CD4-positive, alpha-beta T cell (primary cell): ENCODE data around the gene NPAS3. TPM values are rescaled to one million over a fixed set of nuclear protein-coding genes. Genes with fewer than 3 reads are reported as not detected.

ENCODE experiments used
- ATAC-seq: fragments of 200-7000 bp; cut with Tn5 transposase; one replicate; pipeline ENCODE4 v1.10.0; 2022; ENCODE audit warnings: mild to moderate bottlenecking; ENCODE audit not compliant: poor library complexity
- CTCF ChIA-PET: fragments of 350-600 bp; sonication (Branson Sonifier 250); formaldehyde crosslinking; loops from one replicate; lab custom pipeline; 2021; ENCODE audit warnings: antibody characterized with exemption, inconsistent platforms; lab: Charles Lee
- POLR2A ChIA-PET: fragments of 350-600 bp; sonication (Branson Sonifier 250); formaldehyde crosslinking; loops from one replicate; lab custom pipeline; 2021; ENCODE audit warnings: antibody characterized with exemption, inconsistent platforms; lab: Charles Lee
- DNase-seq, 14 experiments: peaks; one replicate each; pipeline ENCODE4 v3.0.0-alpha.2; 2013 to 2020; ENCODE audit warnings: mixed read lengths in 2 of 14
- H3K27ac ChIP-seq, 2 donors: one replicate each; pipeline versions ENCODE4 v1.5.1 to v1.7.0; 2013; ENCODE audit warnings: low read length in 2 of 2, low read depth in 1 of 2, mild to moderate bottlenecking in 1 of 2
- H3K27me3 ChIP-seq, 2 experiments: 1 replicate in 1 of 2; 2 replicates in 1 of 2; pipeline versions ENCODE4 v1.6.1 to v1.7.0; 2013; ENCODE audit warnings: low read length in 2 of 2, control low read depth in 1 of 2, mild to moderate bottlenecking in 1 of 2, moderate library complexity in 1 of 2; ENCODE audit not compliant: insufficient read depth in 2 of 2, control insufficient read depth in 1 of 2
- H3K36me3 ChIP-seq: one replicate; pipeline ENCODE4 v1.6.1; 2013; ENCODE audit warnings: low read length, control low read depth; ENCODE audit not compliant: insufficient read depth
- H3K4me1 ChIP-seq: one replicate; pipeline ENCODE4 v1.6.1; 2013; ENCODE audit warnings: low read length, control low read depth; ENCODE audit not compliant: insufficient read depth
- H3K4me3 ChIP-seq: one replicate; pipeline ENCODE4 v1.5.1; 2013; ENCODE audit warnings: mild to moderate bottlenecking, low read length, moderate library complexity
- H3K9me3 ChIP-seq, 2 experiments: 1 replicate in 1 of 2; 2 replicates in 1 of 2; pipeline versions ENCODE4 v1.6.1 to v1.7.0; 2013; ENCODE audit warnings: low read length in 2 of 2, mild to moderate bottlenecking in 2 of 2, control low read depth in 1 of 2, moderate library complexity in 1 of 2; ENCODE audit not compliant: control insufficient read depth in 1 of 2, insufficient read depth in 1 of 2
- H3K27ac Mint-ChIP-seq: one replicate; pipeline ENCODE4 v1.8.0; 2020; ENCODE audit warnings: mixed read lengths
- H3K27me3 Mint-ChIP-seq: one replicate; pipeline ENCODE4 v1.8.0; 2021; ENCODE audit warnings: mixed read lengths
- H3K36me3 Mint-ChIP-seq: one replicate; pipeline ENCODE4 v1.8.0; 2021; ENCODE audit warnings: low read depth, mixed read lengths
- H3K4me1 Mint-ChIP-seq: one replicate; pipeline ENCODE4 v1.8.0; 2021; ENCODE audit warnings: low read depth, mixed read lengths
- H3K4me3 Mint-ChIP-seq: one replicate; pipeline ENCODE4 v1.8.0; 2020; ENCODE audit warnings: mild to moderate bottlenecking, mixed read lengths
- H3K9me3 Mint-ChIP-seq: one replicate; pipeline ENCODE4 v1.8.0; 2020; ENCODE audit warnings: mixed read lengths
- CTCF ChIP-seq: fragments of 200-600 bp; IDR thresholded peaks from one replicate; pipeline ENCODE4 v1.8.0; 2022; ENCODE audit warnings: antibody characterized with exemption, mild to moderate bottlenecking
- intact Hi-C, 2 experiments: fragments of 100-400 bp; cut with DNase I in 1 of 2; cut with micrococcal nuclease in 1 of 2; formaldehyde crosslinking; loops; one replicate each; pipeline versions ENCODE4 v1.15.1 to v1.9.0; 2023 to 2025; cut with DNase I, micrococcal nuclease
- total RNA-seq, 174 experiments: library from RNA in 2 of 174; stranded (reverse) in 2 of 174; gene quantifications; one replicate each; pipeline ENCODE4 v1.2.3 and lab custom pipeline; 2021 to 2026

Gene NPAS3
- total RNA-seq, 2 experiments from 2014 or later, result not detected

DNA sequence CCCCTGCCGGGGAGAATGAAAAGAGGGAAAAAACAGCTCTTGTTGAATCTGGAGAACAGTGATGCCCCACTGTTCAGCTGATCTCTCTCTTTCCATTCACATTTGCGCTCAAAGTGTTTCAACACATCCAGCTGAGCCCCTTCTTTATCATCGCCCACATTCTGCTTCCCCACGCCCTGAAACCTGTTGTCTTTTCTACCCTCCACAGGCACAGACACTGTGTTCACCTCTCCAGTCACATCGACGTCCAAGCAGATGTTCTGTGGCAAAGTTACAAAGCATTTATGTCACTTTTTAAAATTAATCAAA, 673.5 kb downstream of the NPAS3 start:
- H3K27me3 ChIP-seq, result no peaks in the 10 kb centered on the region
- ChIA-PET CTCF (no interaction called here), POLR2A (no interaction called here)
- H3K4me3 Mint-ChIP-seq, result no peak overlapping the region
- H3K4me3 ChIP-seq, result no peak overlapping the region
- H3K36me3 Mint-ChIP-seq, result no peaks in the 10 kb centered on the region
- DNase-seq (no peak), ATAC-seq (no peak)
- no peak overlapping the region for H3K27ac Mint-ChIP-seq
- no peaks in the 10 kb centered on the region for H3K9me3 ChIP-seq
- H3K9me3 Mint-ChIP-seq, result no peaks in the 10 kb centered on the region
- H3K4me1 Mint-ChIP-seq, result no peaks in the 10 kb centered on the region
- H3K36me3 ChIP-seq, result no peaks in the 10 kb centered on the region
- no peaks in the 10 kb centered on the region for H3K27me3 Mint-ChIP-seq
- intact Hi-C loops, result no loop called here
- no peak overlapping the region for H3K27ac ChIP-seq
- H3K4me1 ChIP-seq, result no peaks in the 10 kb centered on the region
- TF ChIP-seq CTCF, result no peak

DNA sequence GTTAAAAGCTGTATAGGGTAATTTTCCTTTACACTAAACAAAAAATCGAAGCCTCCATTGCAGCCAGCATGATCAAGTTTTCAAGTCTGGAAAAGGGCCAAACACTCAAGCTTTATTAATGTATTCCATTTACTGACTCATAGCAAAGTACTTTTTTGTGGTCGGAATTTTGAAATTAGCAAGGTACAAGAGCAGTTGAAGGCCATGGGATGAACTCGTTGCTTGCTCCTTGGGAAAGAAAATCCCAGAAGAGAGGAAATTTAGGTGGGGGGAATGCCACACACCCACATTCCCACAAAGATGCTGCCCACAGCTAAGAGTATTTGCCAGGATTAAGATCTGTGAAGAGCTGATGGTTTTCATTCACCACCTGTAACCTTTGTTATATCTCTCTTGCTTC, 678.5 kb downstream of the NPAS3 start:
- ATAC-seq (no peak), DNase-seq (no peak)
- no peaks in the 10 kb centered on the region for H3K27me3 ChIP-seq
- H3K9me3 ChIP-seq, result no peaks in the 10 kb centered on the region
- no peak overlapping the region for H3K27ac Mint-ChIP-seq
- ChIA-PET POLR2A (no interaction called here), CTCF (no interaction called here)
- H3K36me3 ChIP-seq, result no peaks in the 10 kb centered on the region
- H3K27ac ChIP-seq, result no peak overlapping the region
- no peaks in the 10 kb centered on the region for H3K4me1 ChIP-seq
- H3K4me3 Mint-ChIP-seq, result no peak overlapping the region
- intact Hi-C loops, result no loop called here
- no peak overlapping the region for H3K4me3 ChIP-seq
- TF ChIP-seq CTCF, result no peak
- H3K4me1 Mint-ChIP-seq, result no peaks in the 10 kb centered on the region
- no peaks in the 10 kb centered on the region for H3K27me3 Mint-ChIP-seq
- no peaks in the 10 kb centered on the region for H3K9me3 Mint-ChIP-seq
- H3K36me3 Mint-ChIP-seq, result no peaks in the 10 kb centered on the region

- ChIA-PET POLR2A (no interaction called here), CTCF (no interaction called here)
- no peaks in the 10 kb centered on the region for H3K4me1 Mint-ChIP-seq
- intact Hi-C loops, result no loop called here
- no peak overlapping the region for H3K27ac Mint-ChIP-seq
- H3K27me3 Mint-ChIP-seq, result no peaks in the 10 kb centered on the region
- Histone ChIP-seq H3K9me3 (no peaks in the 10 kb centered on the region), H3K27me3 (no peaks in the 10 kb centered on the region), H3K27ac (no peak overlapping the region), H3K4me1 (no peaks in the 10 kb centered on the region), H3K4me3 (no peak overlapping the region), H3K36me3 (no peaks in the 10 kb centered on the region)
- no peak for TF ChIP-seq CTCF
- no peaks in the 10 kb centered on the region for H3K36me3 Mint-ChIP-seq
- ATAC-seq (no peak), DNase-seq (no peak)
- no peak overlapping the region for H3K4me3 Mint-ChIP-seq
- no peaks in the 10 kb centered on the region for H3K9me3 Mint-ChIP-seq
Observed at GRCh38 chr14:33618361-33619105, 679.9 kb downstream of the NPAS3 start.
